CD14-positive monocyte (primary cell): ENCODE data around the gene USP28. TPM values are rescaled to one million over a fixed set of nuclear protein-coding genes. Genes with fewer than 3 reads are reported as not detected.

Experiments
- DNase-seq, 3 donors: peaks; one replicate each; pipeline ENCODE4 v3.0.0-alpha.2; 2011 to 2022
- H2AFZ ChIP-seq: 2 replicates; pipeline ENCODE4 v1.6.0; 2012; ENCODE audit warnings: mild to moderate bottlenecking, low read depth, low read length, inconsistent platforms; ENCODE audit not compliant: insufficient read depth, poor library complexity, severe bottlenecking
- H3K27ac ChIP-seq, 2 donors: 1 replicate in 1 of 2; 2 replicates in 1 of 2; pipeline ENCODE4 v1.5.1; 2012 to 2013; ENCODE audit warnings: low read length in 2 of 2, control low read depth in 1 of 2, inconsistent platforms in 1 of 2, low read depth in 1 of 2, mild to moderate bottlenecking in 1 of 2
- H3K27me3 ChIP-seq, 2 donors: one replicate each; pipeline versions ENCODE4 v1.6.0 to v1.6.1; 2011 to 2013; ENCODE audit warnings: low read length in 2 of 2; ENCODE audit not compliant: control insufficient read depth in 2 of 2, insufficient read depth in 2 of 2
- H3K36me3 ChIP-seq, 2 donors: replicated peaks in 1 of 2; 1 replicate in 1 of 2; 2 replicates in 1 of 2; pipeline versions ENCODE4 v1.5.1 to v1.6.1; 2012 to 2013; ENCODE audit warnings: low read length in 2 of 2, control low read depth in 1 of 2, inconsistent platforms in 1 of 2, mild to moderate bottlenecking in 1 of 2; ENCODE audit not compliant: insufficient read depth in 2 of 2, control insufficient read depth in 1 of 2
- H3K4me1 ChIP-seq, 2 donors: 1 replicate in 1 of 2; 2 replicates in 1 of 2; pipeline versions ENCODE4 v1.5.1 to v1.6.1; 2012 to 2013; ENCODE audit warnings: low read length in 2 of 2, control low read depth in 1 of 2, inconsistent platforms in 1 of 2, mild to moderate bottlenecking in 1 of 2, moderate library complexity in 1 of 2; ENCODE audit not compliant: insufficient read depth in 2 of 2, control insufficient read depth in 1 of 2
- H3K4me2 ChIP-seq: replicated peaks from 2 replicates; pipeline ENCODE3; 2012; ENCODE audit warnings: low read length, moderate library complexity, mild to moderate bottlenecking; ENCODE audit not compliant: poor library complexity, severe bottlenecking; ENCODE audit errors: extremely low read depth
- H3K4me3 ChIP-seq, 3 experiments: fragments of 200-600 bp in 1 of 3; sonication (generic) in 1 of 3; replicated peaks in 1 of 3; 1 replicate in 2 of 3; 2 replicates in 1 of 3; pipeline ENCODE4 v1.5.1; 2011 to 2013; ENCODE audit warnings: low read length in 3 of 3, mild to moderate bottlenecking in 3 of 3, control low read depth in 2 of 3, low read depth in 2 of 3, inconsistent platforms in 1 of 3, moderate library complexity in 1 of 3
- H3K79me2 ChIP-seq: 2 replicates; pipeline ENCODE4 v1.6.0; 2012; ENCODE audit warnings: mild to moderate bottlenecking, control low read depth, inconsistent platforms, low read length, moderate library complexity; ENCODE audit not compliant: insufficient read depth
- H3K9ac ChIP-seq: 2 replicates; pipeline ENCODE4 v1.6.0; 2017; ENCODE audit warnings: low read length, mild to moderate bottlenecking; ENCODE audit not compliant: insufficient read depth, poor library complexity, severe bottlenecking
- H3K9me3 ChIP-seq, 2 donors: replicated peaks in 1 of 2; 1 replicate in 1 of 2; 2 replicates in 1 of 2; pipeline versions ENCODE4 v1.5.1 to v1.6.1; 2012 to 2013; ENCODE audit warnings: low read length in 2 of 2, control low read depth in 1 of 2; ENCODE audit not compliant: control insufficient read depth in 1 of 2, insufficient read depth in 1 of 2
- H4K20me1 ChIP-seq: 2 replicates; pipeline ENCODE4 v1.6.0; 2012; ENCODE audit warnings: mild to moderate bottlenecking, low read length, control low read depth, moderate library complexity; ENCODE audit not compliant: insufficient read depth
- H3K27ac Mint-ChIP-seq, 7 donors: one replicate each; pipeline ENCODE4 v1.8.0; 2020; ENCODE audit warnings: mild to moderate bottlenecking in 7 of 7, mixed read lengths in 7 of 7, moderate library complexity in 6 of 7, inconsistent platforms in 2 of 7
- H3K27me3 Mint-ChIP-seq, 3 donors: one replicate each; pipeline ENCODE4 v1.8.0; 2021 to 2022; ENCODE audit warnings: low read depth in 3 of 3, mild to moderate bottlenecking in 3 of 3, mixed read lengths in 3 of 3, moderate library complexity in 3 of 3, inconsistent platforms in 1 of 3
- H3K36me3 Mint-ChIP-seq, 2 donors: one replicate each; pipeline ENCODE4 v1.8.0; 2020; ENCODE audit warnings: mixed read lengths in 2 of 2, inconsistent platforms in 1 of 2, mild to moderate bottlenecking in 1 of 2
- H3K4me1 Mint-ChIP-seq: one replicate; pipeline ENCODE4 v1.8.0; 2020; ENCODE audit warnings: mild to moderate bottlenecking, mixed read lengths
- H3K4me3 Mint-ChIP-seq, 2 donors: one replicate each; pipeline ENCODE4 v1.8.0; 2020; ENCODE audit warnings: mild to moderate bottlenecking in 2 of 2, mixed read lengths in 2 of 2, moderate library complexity in 1 of 2
- H3K9me3 Mint-ChIP-seq, 7 donors: one replicate each; pipeline ENCODE4 v1.8.0; 2020 to 2022; ENCODE audit warnings: mixed read lengths in 7 of 7, mild to moderate bottlenecking in 6 of 7, moderate library complexity in 6 of 7, inconsistent platforms in 2 of 7
- WGBS: methylation state at CpG from one replicate; pipeline ENCODE4 v1.1.5; 2013; ENCODE audit warnings: missing lambda C conversion rate; ENCODE audit not compliant: insufficient coverage; 5-methylcytosine and 5-hydroxymethylcytosine counted together
- intact Hi-C, 2 donors: fragments of 100-400 bp; cut with micrococcal nuclease; formaldehyde crosslinking; loops; one replicate each; pipeline versions ENCODE4 v1.15.0 to v1.15.1; 2023
- polyA plus RNA-seq, 3 donors: library from polyadenylated mRNA; depleted of rRNA in 1 of 3; unstranded in 2 of 3; stranded (reverse) in 1 of 3; fragments of 300-500 nt in 2 of 3; fragments of >200 nt in 1 of 3; fragmentation: Illumina TruSeq in 2 of 3; gene quantifications; 1 replicate in 2 of 3; 2 replicates in 1 of 3; pipeline ENCODE4 v1.2.3, GENCODE V29; 2012 to 2021
- TF ChIP-seq, protein P1 (sequence below): fragments of 200-600 bp; IDR thresholded peaks from one replicate; pipeline ENCODE4 v1.8.0; 2022; ENCODE audit warnings: antibody characterized with exemption, mild to moderate bottlenecking

Gene USP28
- polyA plus RNA-seq, 3 donors: 13.4 to 21.9 (median 17.7) TPM

GRCh38 chr11:113817626-113818025 is 57.7 kb downstream of the USP28 start:
- no peak overlapping the region for H3K27ac ChIP-seq
- no peak overlapping the region for H3K4me3 ChIP-seq
- WGBS: 100% methylated on average over 2 of the region's 6 CpGs
- H3K36me3 ChIP-seq: peaks cover 28 to 75% of the 10 kb centered on the region in 2 donors
- H3K4me2 ChIP-seq: no peak overlapping the region
- no peaks in the 10 kb centered on the region for H3K4me1 Mint-ChIP-seq
- no peaks in the 10 kb centered on the region for H3K4me1 ChIP-seq
- no peak overlapping the region for H2AFZ ChIP-seq
- no peaks in the 10 kb centered on the region for H3K79me2 ChIP-seq
- no peak overlapping the region for H3K4me3 Mint-ChIP-seq
- intact Hi-C loops: no loop called here
- H3K9me3 ChIP-seq: no peaks in the 10 kb centered on the region
- no peak overlapping the region for H3K9ac ChIP-seq
- peaks cover 0 to 1% (median 0%) of the 10 kb centered on the region in 3 donors for H3K27me3 Mint-ChIP-seq
- DNase-seq: no peak
- H3K27ac Mint-ChIP-seq: no peak overlapping the region
- TF ChIP-seq, protein P1, sequence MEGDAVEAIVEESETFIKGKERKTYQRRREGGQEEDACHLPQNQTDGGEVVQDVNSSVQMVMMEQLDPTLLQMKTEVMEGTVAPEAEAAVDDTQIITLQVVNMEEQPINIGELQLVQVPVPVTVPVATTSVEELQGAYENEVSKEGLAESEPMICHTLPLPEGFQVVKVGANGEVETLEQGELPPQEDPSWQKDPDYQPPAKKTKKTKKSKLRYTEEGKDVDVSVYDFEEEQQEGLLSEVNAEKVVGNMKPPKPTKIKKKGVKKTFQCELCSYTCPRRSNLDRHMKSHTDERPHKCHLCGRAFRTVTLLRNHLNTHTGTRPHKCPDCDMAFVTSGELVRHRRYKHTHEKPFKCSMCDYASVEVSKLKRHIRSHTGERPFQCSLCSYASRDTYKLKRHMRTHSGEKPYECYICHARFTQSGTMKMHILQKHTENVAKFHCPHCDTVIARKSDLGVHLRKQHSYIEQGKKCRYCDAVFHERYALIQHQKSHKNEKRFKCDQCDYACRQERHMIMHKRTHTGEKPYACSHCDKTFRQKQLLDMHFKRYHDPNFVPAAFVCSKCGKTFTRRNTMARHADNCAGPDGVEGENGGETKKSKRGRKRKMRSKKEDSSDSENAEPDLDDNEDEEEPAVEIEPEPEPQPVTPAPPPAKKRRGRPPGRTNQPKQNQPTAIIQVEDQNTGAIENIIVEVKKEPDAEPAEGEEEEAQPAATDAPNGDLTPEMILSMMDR: no peak
- H4K20me1 ChIP-seq: no peaks in the 10 kb centered on the region
- no peaks in the 10 kb centered on the region for H3K27me3 ChIP-seq
- H3K9me3 Mint-ChIP-seq: peaks cover 0 to 2% (median 0%) of the 10 kb centered on the region in 7 donors
- H3K36me3 Mint-ChIP-seq: peaks cover 54 to 58% of the 10 kb centered on the region in 2 donors

- Histone ChIP-seq H3K27me3 (no peaks in the 10 kb centered on the region), H3K79me2 (no peaks in the 10 kb centered on the region), H3K27ac (no peak overlapping the region), H3K4me3 (no peak overlapping the region), H3K9me3 (no peaks in the 10 kb centered on the region), H3K36me3 (peaks cover 28 to 75% of the 10 kb centered on the region in 2 donors), H2AFZ (no peak overlapping the region), H3K4me1 (no peaks in the 10 kb centered on the region), H4K20me1 (no peaks in the 10 kb centered on the region), H3K9ac (no peak overlapping the region), H3K4me2 (no peak overlapping the region)
- intact Hi-C loops: no loop called here
- TF ChIP-seq, protein P1: no peak
- Mint-ChIP-seq H3K27me3 (peaks cover 0 to 1% (median under 1%) of the 10 kb centered on the region in 3 donors), H3K9me3 (peaks cover 0 to 2% (median 0%) of the 10 kb centered on the region in 7 donors), H3K4me1 (no peaks in the 10 kb centered on the region), H3K27ac (no peak overlapping the region), H3K4me3 (no peak overlapping the region), H3K36me3 (peaks cover 54 to 60% of the 10 kb centered on the region in 2 donors)
- no peak for DNase-seq
- WGBS: no CpG with 5 or more reads among the region's 1 CpG
Observed at GRCh38 chr11:113817162-113817561, 58.2 kb downstream of the USP28 start.
